ENCODE measurements around the gene CRIP1. TPM values are rescaled to one million over a fixed set of nuclear protein-coding genes. Genes with fewer than 3 reads are reported as not detected.

CRIP1 gene
- total RNA-seq, 2 experiments from 2014 or later, result 390 to 397 TPM

- Mint-ChIP-seq H3K4me3 (peak overlapping the region; percentile 80), H3K36me3 (peaks cover 2% of the 10 kb centered on the region), H3K27ac (peak overlapping the region; percentile 75), H3K27me3 (no peaks in the 10 kb centered on the region), H3K9me3 (no peaks in the 10 kb centered on the region), H3K4me1 (ENCODE audit: low read depth) (peaks cover 36% of the 10 kb centered on the region)
- ChIA-PET POLR2A (interaction anchor here (4.9 kb wide), 1 partner anchor 7 kb away, joined by 55 read pairs; no protein-coding TSS in a partner anchor), CTCF (interaction anchor here (3.4 to 4.5 kb wide), 3 partner anchors 7 to 117 kb away, joined by 23 to 177 read pairs (median 138); no protein-coding TSS in a partner anchor)
- intact Hi-C loops (cut with micrococcal nuclease), result no loop called here
- peak; percentile 52 for DNase-seq
Observed at GRCh38 chr14:105487986-105488777, 1.5 kb downstream of the CRIP1 start.

GRCh38 chr14:105488781-105489541 is 2.3 kb downstream of the CRIP1 start:
- Mint-ChIP-seq H3K4me1 (ENCODE audit: low read depth) (peaks cover 36% of the 10 kb centered on the region), H3K4me3 (peak overlapping the region; percentile 80), H3K36me3 (peaks cover 2% of the 10 kb centered on the region), H3K27me3 (no peaks in the 10 kb centered on the region), H3K9me3 (no peaks in the 10 kb centered on the region), H3K27ac (peak overlapping the region; percentile 87)
- intact Hi-C loops (cut with micrococcal nuclease), result no loop called here
- ChIA-PET POLR2A (interaction anchor here (1.0 to 4.9 kb wide), 5 partner anchors 7 to 118 kb away, joined by 4 to 55 read pairs (median 10); no protein-coding TSS in a partner anchor), CTCF (interaction anchor here (0.8 to 4.5 kb wide), 19 partner anchors 7 to 196 kb away, joined by 3 to 177 read pairs (median 8); partner anchors contain the start of genes BRF1 and TEX22)
- no peak for DNase-seq

GRCh38 chr14:105489542-105490266 is 3.0 kb downstream of the CRIP1 start:
- H3K27me3 Mint-ChIP-seq, result no peaks in the 10 kb centered on the region
- ChIA-PET POLR2A (interaction anchor here (0.9 to 4.9 kb wide), 6 partner anchors 8 to 175 kb away, joined by 3 to 55 read pairs (median 7); partner anchors contain the start of gene PACS2), CTCF (interaction anchor here (0.8 to 4.5 kb wide), 21 partner anchors 8 to 197 kb away, joined by 3 to 177 read pairs (median 8); partner anchors contain the start of genes BRF1 and TEX22)
- peaks cover 29% of the 10 kb centered on the region for H3K4me1 Mint-ChIP-seq (ENCODE audit: low read depth)
- peak overlapping the region; percentile 87 for H3K27ac Mint-ChIP-seq
- intact Hi-C loops (cut with micrococcal nuclease), result loop anchor here (1.0 to 5.0 kb wide), 7 partner anchors 13 to 737 kb away; partner anchors contain the start of genes BRF1, CDCA4, GPR132 and MTA1
- peak; percentile 93 for DNase-seq
- peak overlapping the region; percentile 80 for H3K4me3 Mint-ChIP-seq
- H3K36me3 Mint-ChIP-seq, result peaks cover 2% of the 10 kb centered on the region
- no peaks in the 10 kb centered on the region for H3K9me3 Mint-ChIP-seq

GRCh38 chr14:105490267-105490571 is 3.5 kb downstream of the CRIP1 start:
- POLR2A ChIA-PET, result interaction anchor here (0.9 to 4.9 kb wide), 6 partner anchors 9 to 175 kb away, joined by 3 to 55 read pairs (median 7); partner anchors contain the start of gene PACS2
- peaks cover 2% of the 10 kb centered on the region for H3K36me3 Mint-ChIP-seq
- H3K9me3 Mint-ChIP-seq, result no peaks in the 10 kb centered on the region

GRCh38 chr14:105490572-105491365 is 4.1 kb downstream of the CRIP1 start, which contains the start of gene TEDC1:
TSS of gene TEDC1 (plus strand) at chr14:105491246. CDS start at chr14:105491376, 130 bp downstream.
- intact Hi-C loops (cut with micrococcal nuclease), result loop anchor here (1.0 to 5.0 kb wide), 11 partner anchors 8 to 738 kb away; partner anchors contain the start of genes BRF1, CDCA4, GPR132 and MTA1
- CTCF ChIA-PET, result interaction anchor here (1.0 to 4.5 kb wide), 19 partner anchors 9 to 198 kb away, joined by 3 to 177 read pairs (median 9); partner anchors contain the start of gene TEX22

More at GRCh38 chr14:105490267-105490571, 3.5 kb downstream of the CRIP1 start:
- Mint-ChIP-seq H3K4me1 (ENCODE audit: low read depth) (peaks cover 25% of the 10 kb centered on the region), H3K4me3 (peak overlapping the region; percentile 80), H3K27me3 (no peaks in the 10 kb centered on the region), H3K27ac (no peak overlapping the region)
- intact Hi-C loops (cut with micrococcal nuclease), result loop anchor here (1.0 to 5.0 kb wide), 7 partner anchors 13 to 737 kb away; partner anchors contain the start of genes BRF1, CDCA4, GPR132 and MTA1
- DNase-seq, result no peak
- CTCF ChIA-PET, result interaction anchor here (0.8 to 4.5 kb wide), 21 partner anchors 9 to 197 kb away, joined by 3 to 177 read pairs (median 8); partner anchors contain the start of genes BRF1 and TEX22

GRCh38 chr14:105491366-105491973 is 4.8 kb downstream of the CRIP1 start:
- peaks cover 16% of the 10 kb centered on the region for H3K4me1 Mint-ChIP-seq (ENCODE audit: low read depth)
- no peaks in the 10 kb centered on the region for H3K9me3 Mint-ChIP-seq
- peaks cover 2% of the 10 kb centered on the region for H3K36me3 Mint-ChIP-seq
- H3K27ac Mint-ChIP-seq, result peak overlapping the region; percentile 91
- POLR2A ChIA-PET, result interaction anchor here (0.7 to 4.9 kb wide), 8 partner anchors 10 to 94 kb away, joined by 3 to 55 read pairs (median 3); partner anchors contain the start of gene TEX22
- peak overlapping the region; percentile 82 for H3K4me3 Mint-ChIP-seq
- no peaks in the 10 kb centered on the region for H3K27me3 Mint-ChIP-seq
- CTCF ChIA-PET, result interaction anchor here (0.7 to 4.5 kb wide), 5 partner anchors 10 to 121 kb away, joined by 3 to 177 read pairs (median 15); no protein-coding TSS in a partner anchor
- peak; percentile 96 for DNase-seq
- intact Hi-C loops (cut with micrococcal nuclease), result loop anchor here (1.0 to 5.0 kb wide), 9 partner anchors 9 to 739 kb away; partner anchors contain the start of genes CDCA4, GPR132, MTA1 and PACS2

More at GRCh38 chr14:105490572-105491365, 4.1 kb downstream of the CRIP1 start, which contains the start of gene TEDC1:
- Mint-ChIP-seq H3K36me3 (peaks cover 2% of the 10 kb centered on the region), H3K27ac (peak within 1 kb of the TSS; percentile 91), H3K9me3 (no peaks in the 10 kb centered on the region), H3K4me1 (ENCODE audit: low read depth) (peaks cover 20% of the 10 kb centered on the region), H3K4me3 (peak within 1 kb of the TSS; percentile 82), H3K27me3 (no peaks in the 10 kb centered on the region)
- POLR2A ChIA-PET, result interaction anchor here (0.9 to 4.9 kb wide), 5 partner anchors 9 to 176 kb away, joined by 3 to 55 read pairs (median 10); partner anchors contain the start of gene PACS2
- peak; percentile 100 for DNase-seq

GRCh38 chr14:105492031-105492970 is 5.6 kb downstream of the CRIP1 start:
- H3K27ac Mint-ChIP-seq, result peak overlapping the region; percentile 91
- H3K9me3 Mint-ChIP-seq, result no peaks in the 10 kb centered on the region
- CTCF ChIA-PET, result interaction anchor here (0.7 to 4.5 kb wide), 6 partner anchors 9 to 122 kb away, joined by 3 to 177 read pairs (median 10); no protein-coding TSS in a partner anchor
- intact Hi-C loops (cut with micrococcal nuclease), result loop anchor here (5.0 kb wide), 1 partner anchor 75 kb away; the partner anchor contains the start of gene MTA1
- peak overlapping the region; percentile 82 for H3K4me3 Mint-ChIP-seq
- peak; percentile 9 for DNase-seq
- peaks cover 2% of the 10 kb centered on the region for H3K36me3 Mint-ChIP-seq
- H3K4me1 Mint-ChIP-seq (ENCODE audit: low read depth), result peaks cover 12% of the 10 kb centered on the region
- POLR2A ChIA-PET, result interaction anchor here (0.6 to 4.9 kb wide), 9 partner anchors 9 to 94 kb away, joined by 3 to 55 read pairs (median 3); partner anchors contain the start of gene TEX22
- H3K27me3 Mint-ChIP-seq, result no peaks in the 10 kb centered on the region

GRCh38 chr14:105492971-105493871 is 6.5 kb downstream of the CRIP1 start:
- Mint-ChIP-seq H3K27ac (no peak overlapping the region), H3K36me3 (peaks cover 2% of the 10 kb centered on the region), H3K4me1 (ENCODE audit: low read depth) (peaks cover 12% of the 10 kb centered on the region), H3K27me3 (no peaks in the 10 kb centered on the region), H3K9me3 (no peaks in the 10 kb centered on the region), H3K4me3 (no peak overlapping the region)
- ChIA-PET POLR2A (interaction anchor here (0.6 to 4.9 kb wide), 3 partner anchors 12 to 14 kb away, joined by 3 to 55 read pairs (median 4); no protein-coding TSS in a partner anchor), CTCF (interaction anchor here (1.2 to 4.5 kb wide), 4 partner anchors 12 to 123 kb away, joined by 3 to 177 read pairs (median 10); no protein-coding TSS in a partner anchor)
- intact Hi-C loops (cut with micrococcal nuclease), result loop anchor here (5.0 kb wide), 1 partner anchor 76 kb away; the partner anchor contains the start of gene MTA1
- peak; percentile 9 for DNase-seq
